GM19193 (cell line): ENCODE data around the gene CCR7.

Source experiments
- POLR2A ChIP-seq: IDR thresholded peaks from 4 replicates; pipeline ENCODE4 v1.6.1; 2011; ENCODE audit not compliant: insufficient read depth, insufficient read length; ENCODE audit errors: extremely low read depth

Gene CCR7

DNA sequence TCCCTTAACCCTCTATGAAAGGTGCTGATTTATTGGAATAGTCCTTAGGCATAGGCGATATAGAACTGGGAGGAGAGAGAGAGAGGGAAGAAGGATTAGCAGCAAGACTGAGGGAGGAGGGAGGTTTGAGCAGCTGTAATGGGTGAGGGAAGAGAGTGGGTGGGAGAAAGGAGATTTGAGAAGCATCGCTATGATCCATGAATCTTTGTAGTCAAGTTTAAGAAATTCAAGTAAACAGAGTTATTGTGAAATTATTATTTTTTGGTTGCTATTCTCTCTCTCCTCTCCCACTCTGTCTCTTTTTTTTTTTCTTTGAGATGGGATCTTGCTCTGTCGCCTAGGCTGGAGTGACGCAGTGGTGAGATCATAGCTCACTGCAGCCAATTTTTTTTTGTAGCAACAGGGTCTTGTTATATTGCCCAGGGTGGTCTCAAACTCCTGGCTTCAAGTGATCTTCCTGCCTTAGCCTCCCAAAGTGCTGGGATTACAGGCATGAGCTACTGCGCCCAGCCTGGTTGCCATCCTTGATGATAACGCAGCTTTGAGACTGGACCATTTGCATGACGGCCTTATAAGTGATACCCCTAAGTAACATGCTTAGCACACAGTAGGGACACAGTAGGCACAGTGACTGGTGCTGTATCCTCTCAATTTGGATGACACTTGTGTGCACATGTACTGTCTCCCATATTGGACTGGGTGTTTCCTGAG, 42.9 kb downstream of the CCR7 start:
- no peak for TF ChIP-seq POLR2A

DNA sequence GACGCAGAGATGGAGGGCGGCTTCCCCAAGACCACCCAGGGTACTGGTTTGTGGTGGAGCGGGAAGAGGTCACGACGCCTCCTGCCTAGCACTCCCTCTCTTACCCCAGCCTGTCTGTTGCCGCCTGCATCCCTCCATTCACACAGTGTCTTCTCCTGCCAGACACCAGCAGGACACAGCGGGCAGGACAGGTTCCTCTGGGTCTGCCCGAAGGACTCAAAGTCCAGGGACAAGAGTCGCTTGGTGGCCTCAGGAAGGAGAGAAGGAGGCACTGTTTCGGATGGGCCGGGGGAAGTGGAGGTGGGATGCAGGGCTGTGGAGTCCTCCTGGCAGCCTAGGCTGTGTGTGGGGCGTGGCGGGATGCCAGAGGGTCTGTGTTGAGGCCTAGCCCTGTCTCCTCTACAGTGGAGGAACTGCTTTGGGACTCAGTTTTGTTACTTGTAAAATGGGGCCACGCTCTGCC, 44.2 kb downstream of the CCR7 start:
- no peak for TF ChIP-seq POLR2A

DNA sequence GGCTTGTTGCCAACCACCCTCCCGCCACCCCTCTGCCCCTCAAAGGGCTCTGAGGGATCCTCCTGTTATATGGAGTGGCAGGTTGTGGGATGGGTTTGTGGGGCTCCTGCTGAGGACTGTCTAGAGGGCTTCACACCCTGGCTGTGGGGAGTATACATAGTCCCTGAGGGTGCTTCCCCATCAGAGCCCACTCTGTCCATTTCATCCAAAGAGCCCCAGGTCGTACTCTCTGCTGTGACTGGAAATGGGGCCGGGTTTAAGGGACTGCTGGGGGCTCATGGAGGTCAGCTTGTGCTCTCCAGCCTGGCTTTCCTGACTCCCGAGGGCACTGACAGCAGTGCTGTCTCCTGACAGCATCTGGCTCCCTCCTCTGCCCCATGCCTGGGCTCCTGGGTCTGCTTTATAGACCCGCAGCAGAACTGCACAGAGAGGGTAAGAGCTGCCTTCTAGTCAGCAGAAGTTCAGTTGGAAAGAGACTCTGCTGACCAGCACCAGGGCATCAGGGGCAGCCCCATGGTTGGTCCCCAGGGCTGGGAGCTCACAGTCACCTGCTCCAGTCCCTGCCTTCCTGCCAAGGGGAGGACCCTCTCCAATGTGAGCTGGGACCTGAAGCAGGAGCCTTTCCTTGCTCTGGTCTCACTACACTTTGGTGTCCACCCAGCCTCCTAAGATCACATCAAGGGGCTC, 46.0 kb downstream of the CCR7 start:
- TF ChIP-seq POLR2A = no peak

DNA sequence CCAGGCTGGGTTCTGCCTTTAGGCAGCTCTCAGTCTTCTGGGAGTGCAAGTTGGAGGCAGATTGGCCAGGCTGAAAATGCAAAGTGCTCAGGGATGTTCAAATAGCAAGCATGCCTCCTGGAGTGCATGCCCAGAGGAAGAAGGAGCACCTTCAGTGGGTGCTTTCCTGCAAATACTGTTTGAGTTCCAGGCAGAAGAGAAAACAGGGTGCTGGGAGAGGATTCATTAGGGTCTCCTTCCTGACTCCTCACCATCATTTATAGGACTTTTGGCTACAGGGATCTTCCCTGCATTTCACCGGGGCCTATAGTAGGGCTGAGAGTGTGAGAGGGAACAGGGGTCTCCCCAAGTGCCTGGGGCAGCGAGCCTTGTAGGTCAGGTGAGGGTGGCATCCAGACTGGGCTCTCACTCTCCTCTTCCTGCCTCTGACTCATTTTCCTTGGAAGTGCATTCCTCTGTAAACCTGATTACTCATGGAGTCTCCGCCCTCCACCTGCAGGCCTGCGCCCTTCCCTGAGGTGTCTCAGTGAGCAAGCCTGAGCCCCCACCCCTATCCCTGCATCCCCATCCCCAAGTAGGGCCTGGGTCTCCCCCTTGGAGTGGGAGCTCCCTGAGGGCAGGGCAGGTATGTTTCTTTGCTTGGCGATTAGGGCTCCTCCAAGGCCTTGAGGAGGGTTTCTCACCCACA, 46.7 kb downstream of the CCR7 start:
- no peak for TF ChIP-seq POLR2A

DNA sequence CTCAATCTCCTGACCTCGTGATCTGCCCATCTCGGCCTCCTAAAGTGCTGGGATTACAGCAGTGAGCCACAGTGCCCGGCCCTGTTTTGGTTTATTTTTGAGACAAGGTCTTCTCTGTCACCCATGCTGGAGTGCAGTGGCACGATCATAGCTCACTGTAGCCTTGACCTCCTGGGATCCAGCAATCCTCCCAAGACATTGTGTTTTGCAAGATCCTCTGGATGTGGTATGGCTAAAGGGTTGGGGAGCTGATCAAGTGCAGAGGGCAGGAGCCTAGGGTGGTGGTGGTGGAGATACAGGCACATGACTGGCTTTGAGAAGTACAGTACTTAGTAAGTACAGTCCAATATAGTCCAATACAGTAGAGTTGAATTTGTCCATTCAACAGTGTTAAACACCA, 47.3 kb downstream of the CCR7 start:
- no peak for TF ChIP-seq POLR2A

DNA sequence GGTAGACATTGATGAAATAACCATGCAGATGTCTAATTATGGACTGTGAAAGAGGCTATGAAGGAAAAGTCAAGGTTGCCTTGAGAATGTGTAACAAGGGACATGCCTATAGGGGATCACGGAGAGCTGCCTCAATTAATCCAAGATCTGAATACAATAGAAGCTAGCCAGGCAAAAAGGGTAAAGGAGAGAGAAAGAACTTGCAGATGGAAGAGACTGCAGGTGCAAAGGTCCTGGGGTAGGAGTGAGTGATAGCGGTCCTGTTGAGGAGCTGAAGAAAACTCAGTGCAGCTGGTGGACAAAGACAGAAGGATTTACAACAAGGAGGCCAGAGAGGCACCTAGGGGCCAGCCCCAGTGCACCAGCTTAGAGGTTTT, 48.0 kb downstream of the CCR7 start:
- TF ChIP-seq POLR2A = no peak

DNA sequence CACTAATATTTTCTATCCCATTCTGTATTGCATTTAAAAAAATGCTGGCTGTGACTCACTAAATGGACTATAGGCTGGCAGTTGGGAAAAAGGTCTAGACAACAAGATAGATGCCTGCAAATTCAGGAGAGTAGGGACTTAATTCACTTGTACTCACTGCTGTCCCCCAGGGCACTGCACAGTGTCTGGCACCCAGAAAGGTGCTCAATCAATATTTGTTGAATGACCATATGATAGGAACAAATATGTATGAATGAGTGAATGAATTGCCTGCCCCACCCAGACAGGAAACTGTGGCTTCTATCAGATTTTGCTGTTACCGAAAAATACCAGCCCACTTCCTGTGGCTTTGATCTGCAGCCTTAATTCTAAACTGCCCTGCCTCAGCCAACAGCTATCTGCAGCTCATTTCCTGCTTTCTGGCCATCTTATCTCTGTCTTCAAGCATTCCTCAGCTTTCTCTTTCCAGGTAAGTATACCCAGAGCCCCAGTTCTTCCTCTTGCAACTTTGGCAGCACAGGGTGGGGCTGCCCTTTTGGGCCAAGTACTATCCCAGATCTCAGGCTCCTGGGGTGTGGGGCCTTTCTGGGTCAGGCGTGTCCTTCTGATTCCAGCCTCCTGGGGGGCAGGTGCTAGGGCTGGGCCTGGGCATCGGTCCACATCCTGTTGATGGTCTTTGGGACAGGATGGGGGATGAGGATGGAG, 48.5 kb downstream of the CCR7 start:
- TF ChIP-seq POLR2A = no peak

DNA sequence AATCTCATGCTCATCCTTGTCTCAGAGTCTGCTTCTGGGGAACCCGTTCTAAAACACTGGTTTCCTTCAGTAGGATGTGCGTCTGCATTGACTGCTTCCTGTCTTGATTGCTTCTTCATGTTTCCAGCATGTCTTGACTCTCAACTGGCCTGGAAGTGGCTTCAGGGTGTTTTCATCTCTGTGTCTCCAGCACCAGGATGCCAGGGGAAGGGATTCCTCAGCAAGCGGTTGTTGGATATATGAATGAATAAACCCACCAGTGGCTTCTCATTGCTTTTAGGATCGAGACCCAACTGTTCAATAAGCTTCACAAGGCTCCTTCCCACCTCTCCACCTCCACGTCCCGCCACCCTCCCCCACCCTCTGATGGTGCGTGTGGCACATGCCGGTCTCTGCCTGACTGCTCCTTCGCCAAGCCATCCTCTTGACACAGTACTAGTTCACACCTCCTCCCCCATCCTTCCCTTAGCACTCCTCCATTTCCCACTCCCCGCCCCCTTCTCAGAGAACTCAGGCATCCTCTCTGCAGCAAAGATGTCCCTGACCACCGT, 49.7 kb downstream of the CCR7 start:
- no peak for TF ChIP-seq POLR2A

DNA sequence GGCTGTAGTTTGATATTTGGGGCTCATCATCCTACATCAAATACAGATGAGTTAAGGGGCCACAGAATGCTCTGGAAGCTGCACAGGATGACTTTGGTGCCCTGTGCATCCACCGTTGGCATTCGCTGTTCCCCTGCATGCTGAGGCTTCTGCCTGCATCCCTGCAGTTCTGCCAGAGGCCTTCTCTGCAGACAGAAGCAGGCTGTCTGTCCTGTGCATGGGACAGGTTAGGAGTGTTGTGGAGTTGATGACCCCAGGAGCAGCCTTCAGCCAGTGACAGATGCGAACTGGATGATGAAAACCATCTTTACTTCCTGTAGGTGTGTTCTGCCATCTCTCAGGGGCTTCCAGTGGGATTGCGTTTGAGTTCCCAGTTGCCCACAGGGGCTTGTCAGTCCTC, 50.3 kb downstream of the CCR7 start:
- no peak for TF ChIP-seq POLR2A

DNA sequence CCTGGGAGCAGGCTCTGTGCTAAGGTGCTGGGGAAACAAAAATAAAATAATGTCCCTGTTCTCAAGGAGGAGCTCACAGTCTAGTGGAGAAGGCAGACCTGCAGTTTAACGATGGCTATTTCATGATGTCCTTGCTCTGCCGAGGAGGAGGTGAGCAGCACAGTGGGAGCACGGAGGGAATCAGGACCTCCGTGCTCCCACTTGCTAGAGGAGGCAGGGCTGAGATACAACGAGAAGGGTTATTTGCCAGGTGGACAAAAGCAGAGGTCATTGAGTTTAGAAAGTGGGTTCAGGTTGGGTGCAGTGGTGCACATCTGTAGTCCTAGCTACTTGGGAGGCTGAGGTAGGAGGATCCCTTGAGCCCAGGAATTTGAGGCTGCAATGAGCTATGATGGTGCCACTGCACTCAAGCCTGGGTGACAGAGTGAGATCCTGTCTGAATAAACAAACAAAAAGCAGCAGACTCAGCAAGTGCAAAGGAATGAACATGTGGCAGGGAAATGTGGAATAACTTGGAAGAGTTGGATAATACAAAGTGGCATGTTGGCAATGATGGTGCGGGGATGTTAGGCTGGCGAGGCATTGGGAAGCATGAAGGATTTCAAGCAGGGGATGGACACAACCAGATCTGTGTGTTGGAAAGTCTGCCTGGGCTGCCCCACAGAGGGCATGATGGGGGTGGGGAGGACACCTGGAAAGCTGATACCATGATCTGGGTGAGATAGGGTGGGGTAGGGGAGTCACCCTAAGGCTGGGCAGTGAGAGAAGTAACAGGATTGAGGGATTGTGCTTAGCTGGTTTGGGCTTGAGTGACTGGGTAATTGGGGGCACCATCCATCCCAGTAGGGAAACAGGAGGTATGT, 51.0 kb downstream of the CCR7 start:
- TF ChIP-seq POLR2A = no peak

DNA sequence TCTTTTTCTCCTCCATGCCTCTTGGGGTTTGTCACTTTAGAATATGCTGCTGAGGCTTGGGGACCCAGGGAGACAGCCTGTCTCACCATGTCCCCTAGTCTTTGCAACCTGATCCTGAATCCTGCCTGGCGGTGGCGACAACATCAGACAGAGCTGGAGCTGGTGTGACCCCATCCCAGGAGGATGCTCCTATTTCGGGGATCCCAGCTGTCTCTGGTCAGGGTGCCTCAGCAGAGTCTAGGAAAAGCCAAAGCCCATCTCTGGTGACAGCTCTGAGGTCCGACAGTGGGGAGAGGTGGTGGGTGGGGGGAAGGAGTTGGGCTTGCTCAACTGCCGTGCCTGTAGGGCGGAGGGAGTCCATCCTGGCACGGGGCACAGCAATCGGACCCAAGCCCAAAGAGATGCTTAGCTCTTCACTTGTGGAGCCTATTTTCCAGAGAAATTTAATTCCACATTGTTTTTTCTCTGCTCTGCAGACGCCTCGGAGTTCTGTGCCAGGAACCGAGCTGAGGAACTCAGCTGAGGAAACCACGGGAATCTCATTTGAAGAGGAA, 53.5 kb downstream of the CCR7 start:
- no peak for TF ChIP-seq POLR2A

DNA sequence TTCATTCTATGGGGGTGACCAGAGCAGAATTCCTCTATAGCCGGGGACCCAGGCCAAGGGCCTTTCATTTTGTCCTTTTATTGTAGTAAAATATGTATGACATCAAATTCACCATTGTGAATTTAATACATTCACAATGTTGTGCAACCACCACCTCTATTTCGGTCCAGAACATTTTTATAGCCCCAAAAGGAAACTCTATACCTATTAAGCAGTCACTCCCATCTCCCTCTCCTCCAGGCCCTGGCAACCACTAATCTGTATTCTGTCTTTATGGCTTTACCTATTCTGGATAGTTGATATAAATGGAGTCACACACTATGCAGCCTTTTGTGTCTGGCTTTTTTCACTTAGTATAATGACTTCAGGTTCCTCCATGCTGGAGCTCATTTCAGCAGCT, 54.1 kb downstream of the CCR7 start:
- no peak for TF ChIP-seq POLR2A

DNA sequence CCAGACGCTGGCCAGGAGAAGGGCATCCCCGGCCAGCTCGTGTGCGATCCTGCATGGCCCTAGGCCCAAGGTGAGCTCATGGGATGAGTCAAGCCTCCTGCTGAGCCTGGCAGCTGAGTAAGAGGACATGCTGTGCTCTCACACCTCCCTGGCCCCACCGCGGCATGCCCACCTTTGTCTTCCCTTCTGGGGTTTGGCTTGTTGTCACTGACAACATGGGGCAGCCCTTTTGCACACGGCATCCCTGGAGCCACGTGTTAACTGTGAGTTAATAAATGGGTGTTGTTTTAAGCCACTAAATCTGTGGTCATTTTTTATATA, 55.0 kb downstream of the CCR7 start:
- TF ChIP-seq POLR2A = no peak
